DND-41 (cell line): ENCODE data around the gene BAG2.

Experiments
- EZH2 ChIP-seq: IDR thresholded peaks from 3 replicates; pipeline ENCODE4 v1.6.1; 2012; ENCODE audit warnings: borderline replicate concordance, low read depth, mild to moderate bottlenecking, moderate library complexity, low read length, inconsistent platforms; ENCODE audit not compliant: severe bottlenecking
- TF ChIP-seq, protein P1 (sequence below): IDR thresholded peaks from 2 replicates; pipeline ENCODE4 v1.5.1; 2012; ENCODE audit warnings: borderline replicate concordance, low read length, moderate library complexity, mild to moderate bottlenecking; ENCODE audit not compliant: poor library complexity, severe bottlenecking; ENCODE audit errors: extremely low read depth

DNA sequence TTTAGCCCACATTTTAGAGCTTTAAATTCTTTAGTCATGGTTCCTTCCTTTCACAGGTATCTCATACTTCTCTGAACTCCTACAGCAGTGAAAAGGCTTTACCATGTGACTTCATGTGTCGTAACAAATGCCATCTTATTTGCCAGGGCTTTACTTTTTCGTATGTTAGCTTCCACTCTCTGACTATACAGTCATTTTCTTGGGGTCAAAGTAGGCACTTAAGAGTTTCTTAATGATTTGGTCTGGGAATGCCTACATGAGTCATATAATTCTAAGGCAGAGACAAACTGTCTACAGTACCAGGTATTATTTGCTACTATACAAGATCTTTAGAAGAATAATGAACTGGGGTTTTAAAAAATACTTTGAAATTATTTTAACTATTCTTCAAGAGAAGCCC, 35.0 kb downstream of the BAG2 start:
- TF ChIP-seq, protein P1, sequence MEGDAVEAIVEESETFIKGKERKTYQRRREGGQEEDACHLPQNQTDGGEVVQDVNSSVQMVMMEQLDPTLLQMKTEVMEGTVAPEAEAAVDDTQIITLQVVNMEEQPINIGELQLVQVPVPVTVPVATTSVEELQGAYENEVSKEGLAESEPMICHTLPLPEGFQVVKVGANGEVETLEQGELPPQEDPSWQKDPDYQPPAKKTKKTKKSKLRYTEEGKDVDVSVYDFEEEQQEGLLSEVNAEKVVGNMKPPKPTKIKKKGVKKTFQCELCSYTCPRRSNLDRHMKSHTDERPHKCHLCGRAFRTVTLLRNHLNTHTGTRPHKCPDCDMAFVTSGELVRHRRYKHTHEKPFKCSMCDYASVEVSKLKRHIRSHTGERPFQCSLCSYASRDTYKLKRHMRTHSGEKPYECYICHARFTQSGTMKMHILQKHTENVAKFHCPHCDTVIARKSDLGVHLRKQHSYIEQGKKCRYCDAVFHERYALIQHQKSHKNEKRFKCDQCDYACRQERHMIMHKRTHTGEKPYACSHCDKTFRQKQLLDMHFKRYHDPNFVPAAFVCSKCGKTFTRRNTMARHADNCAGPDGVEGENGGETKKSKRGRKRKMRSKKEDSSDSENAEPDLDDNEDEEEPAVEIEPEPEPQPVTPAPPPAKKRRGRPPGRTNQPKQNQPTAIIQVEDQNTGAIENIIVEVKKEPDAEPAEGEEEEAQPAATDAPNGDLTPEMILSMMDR = no peak
- no peak for TF ChIP-seq EZH2
